GM12801 (cell line): ENCODE measurements around the gene NXF3.

Experiments
- TF ChIP-seq, protein P1 (sequence below): IDR thresholded peaks from one replicate; pipeline ENCODE4 v1.5.1; 2011; ENCODE audit warnings: control low read depth; ENCODE audit not compliant: insufficient read length; ENCODE audit errors: extremely low read depth

The NXF3 gene

DNA sequence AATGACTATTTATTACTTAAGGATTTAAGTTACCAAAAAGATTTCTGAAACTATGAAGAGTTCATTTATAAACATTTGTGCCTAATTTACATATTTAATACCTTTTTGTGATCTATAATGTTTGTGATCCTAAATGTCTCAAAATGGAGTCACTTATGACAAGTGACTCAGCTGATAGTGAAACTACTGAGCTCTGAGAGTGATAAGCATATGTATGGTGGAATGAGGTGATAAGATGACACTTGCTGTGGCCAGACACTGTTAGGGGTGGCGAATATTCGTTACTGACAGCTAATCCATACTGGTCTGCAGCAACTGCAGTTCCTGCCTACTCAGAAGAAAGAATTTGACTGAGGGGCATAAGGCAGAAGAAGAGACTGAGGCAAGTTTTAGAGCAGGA, 5.5 kb upstream of the NXF3 start:
- TF ChIP-seq, protein P1, sequence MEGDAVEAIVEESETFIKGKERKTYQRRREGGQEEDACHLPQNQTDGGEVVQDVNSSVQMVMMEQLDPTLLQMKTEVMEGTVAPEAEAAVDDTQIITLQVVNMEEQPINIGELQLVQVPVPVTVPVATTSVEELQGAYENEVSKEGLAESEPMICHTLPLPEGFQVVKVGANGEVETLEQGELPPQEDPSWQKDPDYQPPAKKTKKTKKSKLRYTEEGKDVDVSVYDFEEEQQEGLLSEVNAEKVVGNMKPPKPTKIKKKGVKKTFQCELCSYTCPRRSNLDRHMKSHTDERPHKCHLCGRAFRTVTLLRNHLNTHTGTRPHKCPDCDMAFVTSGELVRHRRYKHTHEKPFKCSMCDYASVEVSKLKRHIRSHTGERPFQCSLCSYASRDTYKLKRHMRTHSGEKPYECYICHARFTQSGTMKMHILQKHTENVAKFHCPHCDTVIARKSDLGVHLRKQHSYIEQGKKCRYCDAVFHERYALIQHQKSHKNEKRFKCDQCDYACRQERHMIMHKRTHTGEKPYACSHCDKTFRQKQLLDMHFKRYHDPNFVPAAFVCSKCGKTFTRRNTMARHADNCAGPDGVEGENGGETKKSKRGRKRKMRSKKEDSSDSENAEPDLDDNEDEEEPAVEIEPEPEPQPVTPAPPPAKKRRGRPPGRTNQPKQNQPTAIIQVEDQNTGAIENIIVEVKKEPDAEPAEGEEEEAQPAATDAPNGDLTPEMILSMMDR: no peak

DNA sequence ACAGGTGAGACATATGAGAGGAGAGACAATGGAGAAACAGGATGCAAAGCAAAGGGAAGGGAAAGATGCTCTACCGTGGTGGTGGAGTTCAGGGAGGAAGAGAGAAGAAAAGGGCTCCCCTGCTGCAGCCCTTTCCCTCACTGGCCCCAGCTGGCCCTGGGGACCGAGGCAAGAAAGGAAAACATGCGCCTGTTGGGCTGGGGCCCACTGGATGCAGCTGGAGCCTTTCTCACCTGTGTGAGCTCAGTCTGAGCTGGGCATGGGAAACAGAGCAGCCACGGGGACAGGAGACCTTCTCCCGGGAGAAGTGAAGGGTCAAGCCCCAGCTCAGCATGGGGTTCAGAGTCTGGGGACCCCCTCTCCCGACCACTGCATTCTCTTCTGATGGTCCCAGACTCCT, 11.9 kb downstream of the NXF3 start:
- TF ChIP-seq, protein P1: no peak

- TF ChIP-seq, protein P1: no peak
Observed at GRCh38 chrX:103073467-103073866, 19.5 kb downstream of the NXF3 start.

- TF ChIP-seq, protein P1: no peak
Observed at GRCh38 chrX:103066606-103067005, 26.3 kb downstream of the NXF3 start.

GRCh38 chrX:103063918-103064434, 29.0 kb downstream of the NXF3 start, which contains the start of gene BEX1:
Gene BEX1, minus strand, starts transcription at chrX:103064171. Its CDS starts 897 bp downstream, at chrX:103063274.
- TF ChIP-seq, protein P1: no peak

DNA sequence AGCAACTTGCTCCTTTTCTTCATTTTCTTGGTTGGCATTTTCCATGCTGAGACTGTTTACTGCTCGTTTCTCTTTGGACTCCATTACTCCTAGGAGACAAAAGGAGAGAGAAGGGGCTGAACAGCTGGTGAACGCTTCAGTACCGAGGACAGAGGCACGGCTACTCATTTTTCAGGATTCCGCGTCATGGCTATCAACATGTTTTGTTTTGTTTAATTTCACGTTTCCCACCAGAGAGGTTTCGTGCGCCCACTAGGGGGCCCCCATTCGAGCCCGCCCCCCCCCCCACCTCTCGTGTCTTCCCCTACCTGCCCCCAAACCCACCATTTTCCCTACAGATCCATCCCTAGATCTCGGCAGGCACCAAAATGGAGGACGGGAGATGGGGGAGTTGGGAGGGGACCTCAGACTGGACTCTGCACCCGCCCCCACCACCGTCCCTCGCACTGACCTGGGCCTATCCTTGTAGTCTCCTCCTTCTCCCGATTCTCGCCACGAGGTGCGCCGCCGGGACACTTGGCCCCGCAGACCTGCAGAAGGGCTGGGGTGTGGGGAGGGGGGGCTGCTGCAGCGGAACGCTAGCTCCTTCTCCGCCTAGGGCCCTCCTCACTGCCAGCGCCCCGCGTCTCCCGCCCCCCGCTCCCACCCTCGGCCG, 29.6 kb downstream of the NXF3 start:
- TF ChIP-seq, protein P1: no peak

- TF ChIP-seq, protein P1: no peak
Observed at GRCh38 chrX:103061486-103061885, 31.5 kb downstream of the NXF3 start.
